ENCODE measurements around the gene DPY19L3.

GRCh38 chr19:32519023-32519422 lies 113.5 kb downstream of the DPY19L3 start:
- TF ChIP-seq, protein P1, sequence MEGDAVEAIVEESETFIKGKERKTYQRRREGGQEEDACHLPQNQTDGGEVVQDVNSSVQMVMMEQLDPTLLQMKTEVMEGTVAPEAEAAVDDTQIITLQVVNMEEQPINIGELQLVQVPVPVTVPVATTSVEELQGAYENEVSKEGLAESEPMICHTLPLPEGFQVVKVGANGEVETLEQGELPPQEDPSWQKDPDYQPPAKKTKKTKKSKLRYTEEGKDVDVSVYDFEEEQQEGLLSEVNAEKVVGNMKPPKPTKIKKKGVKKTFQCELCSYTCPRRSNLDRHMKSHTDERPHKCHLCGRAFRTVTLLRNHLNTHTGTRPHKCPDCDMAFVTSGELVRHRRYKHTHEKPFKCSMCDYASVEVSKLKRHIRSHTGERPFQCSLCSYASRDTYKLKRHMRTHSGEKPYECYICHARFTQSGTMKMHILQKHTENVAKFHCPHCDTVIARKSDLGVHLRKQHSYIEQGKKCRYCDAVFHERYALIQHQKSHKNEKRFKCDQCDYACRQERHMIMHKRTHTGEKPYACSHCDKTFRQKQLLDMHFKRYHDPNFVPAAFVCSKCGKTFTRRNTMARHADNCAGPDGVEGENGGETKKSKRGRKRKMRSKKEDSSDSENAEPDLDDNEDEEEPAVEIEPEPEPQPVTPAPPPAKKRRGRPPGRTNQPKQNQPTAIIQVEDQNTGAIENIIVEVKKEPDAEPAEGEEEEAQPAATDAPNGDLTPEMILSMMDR (IDR thresholded peaks at IDR 0.05) = no peak
- TF ChIP-seq EZH2 (IDR thresholded peaks at IDR 0.05) (no peak), EZH2phosphoT487 (IDR thresholded peaks at IDR 0.05) (no peak)

Measured in neural progenitor cell (in vitro differentiated cells).